Heart right ventricle (tissue), 16 donors: ENCODE measurements around the gene MPP7. TPM values are rescaled to one million over a fixed set of nuclear protein-coding genes. Genes with fewer than 3 reads are reported as not detected.

Experiments
- ATAC-seq, 8 donors: fragments of 200-7000 bp; cut with Tn5 transposase; one replicate each; pipeline ENCODE4 v1.9.1; 2020; ENCODE audit warnings: mild to moderate bottlenecking in 8 of 8, moderate library complexity in 8 of 8, moderate number of reproducible peaks in 1 of 8
- DNase-seq, 2 donors: peaks; one replicate each; pipeline ENCODE4 v3.0.0-alpha.2; 2020
- H3K27ac ChIP-seq, 10 donors: fragments of 200-600 bp; sonication (generic) in 2 of 10; one replicate each; pipeline versions ENCODE4 v1.5.0 to v1.8.0; 2020 to 2022; ENCODE audit warnings: mild to moderate bottlenecking in 3 of 10
- H3K27me3 ChIP-seq, 7 donors: fragments of 200-600 bp; one replicate each; pipeline ENCODE4 v1.8.0; 2021 to 2022; ENCODE audit warnings: mild to moderate bottlenecking in 2 of 7
- H3K36me3 ChIP-seq, 9 donors: fragments of 200-600 bp; sonication (generic) in 1 of 9; one replicate each; pipeline versions ENCODE4 v1.5.0 to v1.8.0; 2020 to 2022; ENCODE audit warnings: mild to moderate bottlenecking in 2 of 9
- H3K4me1 ChIP-seq, 9 donors: fragments of 200-600 bp; sonication (generic) in 1 of 9; one replicate each; pipeline versions ENCODE4 v1.5.0 to v1.8.0; 2020 to 2022; ENCODE audit warnings: mild to moderate bottlenecking in 4 of 9
- H3K4me3 ChIP-seq, 10 donors: fragments of 200-600 bp; sonication (generic) in 2 of 10; one replicate each; pipeline versions ENCODE4 v1.5.0 to v1.8.0; 2020 to 2022; ENCODE audit warnings: mild to moderate bottlenecking in 7 of 10, moderate library complexity in 2 of 10
- H3K9me3 ChIP-seq, 11 donors: fragments of 200-600 bp in 10 of 11; sonication (generic) in 2 of 11; one replicate each; pipeline versions ENCODE4 v1.5.0 to v1.8.0; 2013 to 2022; ENCODE audit warnings: mild to moderate bottlenecking in 2 of 11, control low read depth in 1 of 11, moderate library complexity in 1 of 11
- WGBS, 2 donors: extraction: QIAGEN DNeasy Blood & Tissue Kit; methylation state at CpG; one replicate each; pipeline ENCODE4 v1.1.7; 2013; ENCODE audit warnings: inconsistent platforms in 1 of 2; 5-methylcytosine and 5-hydroxymethylcytosine counted together
- intact Hi-C, 10 donors: fragments of 100-400 bp; cut with DNase I; formaldehyde crosslinking; loops; one replicate each; pipeline versions ENCODE4 v1.11.1 to v1.14.2; 2022
- long read RNA-seq, 3 donors: library from polyadenylated mRNA; unstranded; transcript quantifications; one replicate each; pipeline ENCODE4 v2.0.0, GENCODE V29; 2020 to 2021
- polyA plus RNA-seq, 2 donors: library from polyadenylated mRNA; stranded (reverse); fragments of 200-250 nt; gene quantifications; one replicate each; pipeline ENCODE4 v1.2.3, GENCODE V29; 2013
- total RNA-seq, 10 donors: library from RNA; stranded (reverse); fragmentation: NEBNext Ultra II Directional in 3 of 10; extraction: Animal tissue kit (Norgen Biotek cat#: 25700) in 3 of 10; gene quantifications; one replicate each; pipeline versions ENCODE4 v1.2.1 to v1.2.4, GENCODE V29; 2021 to 2023
- TF ChIP-seq, protein P1 (sequence below), 9 donors: fragments of 200-600 bp; sonication (generic) in 2 of 9; IDR thresholded peaks; one replicate each; pipeline versions ENCODE4 v1.5.0 to v1.8.0; 2021 to 2022; ENCODE audit warnings: antibody characterized with exemption in 9 of 9, mild to moderate bottlenecking in 5 of 9, moderate library complexity in 1 of 9
- donor health status: Arrhythmogenic right ventricular cardiomyopathy.
- donor health status: ischemic (EF 13 %, LVEDD 7.1; RV severe dilation, severe dysfunction).
- donor health status: healthy with polysubstance abuse.
- donor health status: DM: no; HTN: yes; CAD: no.
- donor health status: DM: no; HTN: no; CAD: no.
- donor health status: ischemic (EF 25% LVEDD 6.9; RV normal size, moderate dysfunction).
- donor health status: ischemic (EF 25% LVEDD 5.7; RV mildly dilated, moderate dysfunction).
- donor health status: healthy.
- donor health status: DM: yes; HTN: yes; CAD: no.
- donor health status: Ischemic cardiomyopathy.
- donor health status: ischemic (EF 35%, LVEDD 5.7; RV mildly dilated, moderate dysfunction).
- donor health status: nonischemic (EF 11% LVEDD 7.7; RV severe dilation, severe dysfunction).
- donor health status: DM: yes; HTN: yes; CAD: no.
- donor health status: PGD.
- donor health status: ischemic (EF 29% LVEDD 5.4; RV normal size, mild dysfunction).
- donor health status: nonischemic (EF 23%, LVEDD 6.1; RV moderate dilation, normal function).

MPP7 gene
- total RNA-seq: 10 to 100 TPM; 10.4 to 20.0 (median 15.1) TPM
- polyA plus RNA-seq: 1 to 10 TPM; 3.1 to 3.5 TPM
- long read RNA-seq, donor 1, partial matches to known transcripts: 3 of 33 reads
- long read RNA-seq, donor 1, other reads (novel, unspliced or antisense): 30 of 33 reads
- long read RNA-seq, donor 2, partial matches to known transcripts: 3 of 35 reads
- long read RNA-seq, donor 2, other reads (novel, unspliced or antisense): 32 of 35 reads
- long read RNA-seq, donor 3, partial matches to known transcripts: 18 of 79 reads
- long read RNA-seq, donor 3, other reads (novel, unspliced or antisense): 61 of 79 reads

DNA sequence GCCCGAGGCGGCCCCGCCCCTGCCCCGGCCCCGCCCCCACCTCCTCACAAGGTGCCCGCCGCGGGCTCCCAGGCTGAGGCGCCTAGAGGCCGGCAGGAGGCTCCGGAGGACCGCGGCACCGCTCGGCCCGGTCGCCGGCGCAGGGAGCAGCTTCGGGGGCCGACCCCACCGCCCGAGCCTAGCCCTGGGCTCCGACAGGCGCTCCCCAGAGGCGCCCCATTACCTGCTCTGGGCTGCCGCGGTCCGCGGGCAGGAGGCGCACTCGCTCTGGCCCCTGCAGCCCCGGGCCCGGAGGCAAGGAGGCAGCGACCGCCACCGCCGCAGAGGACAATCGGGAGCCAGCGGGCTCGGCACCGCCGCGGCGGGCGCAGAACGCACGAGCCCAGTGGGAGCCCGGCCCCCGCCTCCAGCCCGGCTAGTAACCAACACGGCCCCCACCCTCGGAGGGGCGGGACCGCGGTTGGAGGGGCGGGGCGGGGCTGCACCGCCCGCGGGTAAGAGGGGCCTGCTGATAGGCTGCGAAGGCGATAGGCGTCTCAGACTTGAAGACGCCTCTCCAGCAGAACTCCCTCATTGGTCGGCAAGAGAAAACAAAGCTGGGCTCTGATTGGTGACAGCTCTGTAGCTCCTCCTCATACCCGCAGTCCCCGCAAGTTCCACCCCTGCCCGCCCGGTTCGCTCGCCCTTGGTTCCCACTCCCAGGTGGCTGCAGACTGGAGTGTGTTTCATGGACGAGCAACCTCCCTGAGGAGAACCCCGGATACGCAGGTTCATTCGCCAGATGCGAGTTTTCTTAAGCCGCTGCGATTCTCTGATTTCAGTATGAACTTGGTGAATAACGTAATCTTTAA is at the start of gene MPP7:
TSS of gene MPP7 (minus strand) at position 427 of the 851 bp plus-strand sequence. CDS start 64,460 bp downstream, outside the sequence.
- Histone ChIP-seq H3K9me3 (no peaks in the 10 kb centered on the region), H3K36me3 (no peaks in the 10 kb centered on the region), H3K4me3 (peak within 1 kb of the TSS; percentile 39 to 98 (median 89)), H3K4me1 (peaks cover 0 to 32% (median 12%) of the 10 kb centered on the region in 9 donors), H3K27ac (peak within 1 kb of the TSS; percentile 64 to 90 (median 84)), H3K27me3 (peaks cover 0 to 23% (median 11%) of the 10 kb centered on the region in 7 donors)
- 0% methylated on average over 54 to 80 of the region's 80 CpGs for WGBS, 2 donors
- TF ChIP-seq, protein P1, sequence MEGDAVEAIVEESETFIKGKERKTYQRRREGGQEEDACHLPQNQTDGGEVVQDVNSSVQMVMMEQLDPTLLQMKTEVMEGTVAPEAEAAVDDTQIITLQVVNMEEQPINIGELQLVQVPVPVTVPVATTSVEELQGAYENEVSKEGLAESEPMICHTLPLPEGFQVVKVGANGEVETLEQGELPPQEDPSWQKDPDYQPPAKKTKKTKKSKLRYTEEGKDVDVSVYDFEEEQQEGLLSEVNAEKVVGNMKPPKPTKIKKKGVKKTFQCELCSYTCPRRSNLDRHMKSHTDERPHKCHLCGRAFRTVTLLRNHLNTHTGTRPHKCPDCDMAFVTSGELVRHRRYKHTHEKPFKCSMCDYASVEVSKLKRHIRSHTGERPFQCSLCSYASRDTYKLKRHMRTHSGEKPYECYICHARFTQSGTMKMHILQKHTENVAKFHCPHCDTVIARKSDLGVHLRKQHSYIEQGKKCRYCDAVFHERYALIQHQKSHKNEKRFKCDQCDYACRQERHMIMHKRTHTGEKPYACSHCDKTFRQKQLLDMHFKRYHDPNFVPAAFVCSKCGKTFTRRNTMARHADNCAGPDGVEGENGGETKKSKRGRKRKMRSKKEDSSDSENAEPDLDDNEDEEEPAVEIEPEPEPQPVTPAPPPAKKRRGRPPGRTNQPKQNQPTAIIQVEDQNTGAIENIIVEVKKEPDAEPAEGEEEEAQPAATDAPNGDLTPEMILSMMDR (IDR thresholded peaks at IDR 0.05): peak in 7 of 9 donors; percentile 14 to 57 (median 52)
- peak; percentile 98 to 100 (median 99) for ATAC-seq
- DNase-seq: peak; percentile 93 to 96
- intact Hi-C loops: loop anchor here in 8 of 10 donors (1.0 to 5.0 kb wide), 7 partner anchors 23 to 82 kb away; no protein-coding TSS in a partner anchor

DNA sequence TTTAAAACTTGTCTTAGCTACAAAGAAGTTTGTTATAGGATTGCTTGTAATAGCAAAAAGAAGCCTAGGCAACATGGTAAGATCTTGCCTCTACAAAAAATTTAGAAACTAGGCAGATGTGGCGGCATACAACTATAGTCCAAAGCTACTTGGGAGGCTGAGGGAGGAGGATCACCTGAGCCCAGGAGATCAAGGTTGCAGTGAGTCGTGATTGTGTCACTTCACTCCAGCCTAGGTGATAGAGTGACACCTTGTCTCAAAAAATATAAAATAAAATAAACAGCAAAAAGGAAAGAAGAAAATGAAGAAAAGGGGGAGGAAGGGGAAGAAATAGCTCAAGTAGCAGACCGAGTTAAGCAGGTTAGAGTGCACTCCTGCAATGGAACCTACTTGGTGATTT is 47.0 kb upstream of the MPP7 start:
- TF ChIP-seq, protein P1 (IDR thresholded peaks at IDR 0.05): no peak
- no peaks in the 10 kb centered on the region for H3K4me1 ChIP-seq
- H3K4me3 ChIP-seq: no peak overlapping the region
- H3K36me3 ChIP-seq: no peaks in the 10 kb centered on the region
- DNase-seq (no peak), ATAC-seq (no peak)
- intact Hi-C loops: no loop called here
- no peaks in the 10 kb centered on the region for H3K27me3 ChIP-seq
- peaks cover 0 to 13% (median 0%) of the 10 kb centered on the region in 11 donors for H3K9me3 ChIP-seq
- 64 to 85% methylated on average over 3 of the region's 3 CpGs for WGBS, 2 donors
- no peak overlapping the region for H3K27ac ChIP-seq

DNA sequence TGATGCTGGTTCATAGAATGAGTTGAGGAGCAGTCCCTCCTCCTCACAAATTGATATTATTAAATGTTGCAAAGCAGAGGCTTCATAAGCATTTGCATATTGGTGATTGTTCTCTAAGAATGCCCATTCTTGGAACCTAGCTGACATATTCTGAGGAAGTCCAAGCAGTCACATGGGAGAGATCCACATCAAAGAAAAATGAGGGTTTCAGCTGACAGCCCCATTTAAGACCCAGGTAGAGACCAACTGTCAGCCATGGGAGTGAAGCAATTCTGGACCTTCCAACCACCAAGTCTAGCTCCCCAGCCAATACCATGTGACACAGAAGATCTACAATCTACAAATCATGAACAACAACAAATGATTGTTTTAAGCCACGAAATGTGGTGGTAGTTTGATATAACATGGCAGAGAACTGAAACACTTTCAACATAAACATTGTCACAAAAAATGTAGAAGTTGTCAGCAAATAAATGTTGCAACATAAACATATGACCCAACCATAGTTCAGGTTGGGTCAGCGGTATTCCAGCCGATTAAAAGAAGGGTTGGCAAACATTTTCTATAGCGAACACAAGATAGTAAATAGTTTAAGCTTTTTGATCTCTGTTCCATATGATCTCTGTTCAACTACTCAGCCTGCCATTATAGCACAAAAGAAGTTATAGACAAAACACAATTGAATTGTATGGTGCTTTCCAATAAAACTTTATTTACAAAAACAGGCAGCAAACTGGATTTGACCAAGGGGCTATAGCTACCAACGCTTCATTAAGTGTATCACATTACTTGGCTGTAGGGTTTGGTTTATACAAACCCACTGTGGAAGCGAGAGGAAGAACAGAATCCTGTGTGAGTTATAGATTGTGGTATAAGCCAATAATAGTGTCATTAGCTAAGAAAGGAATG is 41.4 kb upstream of the MPP7 start:
- Histone ChIP-seq H3K27ac (no peak overlapping the region), H3K36me3 (no peaks in the 10 kb centered on the region), H3K4me1 (peaks cover 0 to 8% (median 0%) of the 10 kb centered on the region in 9 donors), H3K9me3 (peaks cover 0 to 13% (median 0%) of the 10 kb centered on the region in 11 donors), H3K27me3 (no peaks in the 10 kb centered on the region), H3K4me3 (no peak overlapping the region)
- WGBS, 2 donors: 82 to 84% methylated on average over 6 of the region's 6 CpGs
- intact Hi-C loops: no loop called here
- DNase-seq (no peak), ATAC-seq (no peak)
- TF ChIP-seq, protein P1 (IDR thresholded peaks at IDR 0.05): no peak
